ENCODE data around the gene LGR6.
"Not testable (repeated sequence)": the region's sequence is repeated elsewhere in the genome, so short reads cannot be mapped to it uniquely, and the experiment has no call there.

Gene LGR6

GRCh38 chr1:202329891-202330290, 136.3 kb downstream of the LGR6 start:
- no peak for DNase-seq (ENCODE audit: low read depth in 2 of 2)

GRCh38 chr1:202333861-202334260, 140.3 kb downstream of the LGR6 start:
- DNase-seq (ENCODE audit: low read depth in 2 of 2) = no peak

- no peak for DNase-seq (ENCODE audit: low read depth in 2 of 2)
These were observed 150.2 kb downstream of the LGR6 start for GRCh38 chr1:202343652-202344349.

- DNase-seq (ENCODE audit: low read depth in 2 of 2) = no peak
These were observed 154.5 kb downstream of the LGR6 start for GRCh38 chr1:202348005-202348508.

- peak; percentile 88 to 94 for DNase-seq (ENCODE audit: low read depth in 2 of 2)
These were observed 155.1 kb downstream of the LGR6 start, which contains the start of gene PPP1R12B for GRCh38 chr1:202348509-202349205. PPP1R12B (plus strand) TSS chr1:202348699; CDS start chr1:202348852, 153 bp downstream.

DNA sequence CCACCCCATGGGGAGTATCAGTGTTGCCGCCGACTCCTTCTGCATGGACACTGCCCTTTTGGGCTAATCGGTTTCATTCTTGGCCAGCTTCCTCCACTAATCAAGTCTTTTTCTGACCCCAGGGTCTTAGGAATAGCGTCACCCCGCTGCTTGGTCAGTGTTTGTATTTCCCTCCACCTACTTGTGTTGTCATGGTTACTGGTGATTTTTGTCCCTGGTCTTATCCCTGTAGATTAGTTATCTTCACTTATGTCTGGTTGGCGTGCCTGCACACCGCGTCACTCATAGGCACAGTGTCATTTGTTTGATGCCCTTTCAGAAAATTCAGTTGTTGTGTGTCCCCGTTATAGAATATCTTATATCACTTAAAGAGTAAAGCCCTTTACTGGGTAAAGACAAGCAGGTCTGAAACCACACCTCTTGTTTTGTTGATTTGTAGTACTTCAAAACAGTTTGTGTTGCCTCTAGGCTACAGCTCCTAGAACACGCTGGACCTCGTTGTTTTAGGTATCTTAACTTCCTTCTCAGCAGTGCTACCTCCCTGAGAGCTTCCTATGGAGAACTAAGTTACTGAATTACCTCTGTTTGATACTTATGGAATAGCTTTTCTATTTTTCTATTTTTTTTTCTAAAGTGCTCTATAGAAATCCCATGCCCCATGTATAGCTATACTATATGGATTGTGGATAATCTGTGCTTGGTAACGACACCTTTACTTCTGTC, 155.8 kb downstream of the LGR6 start:
- DNase-seq (ENCODE audit: low read depth in 2 of 2) = no peak

DNA sequence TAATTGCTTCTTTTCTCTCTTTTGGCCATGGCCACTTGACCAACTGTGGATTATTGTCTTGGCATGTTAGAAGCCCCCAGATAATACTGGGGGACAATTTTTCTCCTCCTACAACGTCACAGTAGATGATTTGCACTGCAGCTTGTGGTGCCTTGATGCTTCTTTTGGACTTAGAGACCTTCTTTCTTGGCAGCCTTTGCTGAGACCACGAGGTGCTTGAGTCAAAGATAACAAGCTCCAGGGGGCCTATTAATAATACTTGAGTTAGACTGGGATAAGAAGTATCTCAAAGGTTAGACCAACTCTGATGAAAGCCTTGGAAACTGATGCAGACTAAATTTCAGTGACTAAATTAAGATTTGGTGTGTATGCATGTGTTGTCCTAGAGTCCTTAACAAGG, 158.1 kb downstream of the LGR6 start:
- no peak for DNase-seq (ENCODE audit: low read depth in 2 of 2)

GRCh38 chr1:202352583-202353197, 159.1 kb downstream of the LGR6 start:
- DNase-seq (ENCODE audit: low read depth in 2 of 2) = not testable (repeated sequence)

- no peak for DNase-seq (ENCODE audit: low read depth in 2 of 2)
These were observed 162.4 kb downstream of the LGR6 start for GRCh38 chr1:202355944-202356553.

DNA sequence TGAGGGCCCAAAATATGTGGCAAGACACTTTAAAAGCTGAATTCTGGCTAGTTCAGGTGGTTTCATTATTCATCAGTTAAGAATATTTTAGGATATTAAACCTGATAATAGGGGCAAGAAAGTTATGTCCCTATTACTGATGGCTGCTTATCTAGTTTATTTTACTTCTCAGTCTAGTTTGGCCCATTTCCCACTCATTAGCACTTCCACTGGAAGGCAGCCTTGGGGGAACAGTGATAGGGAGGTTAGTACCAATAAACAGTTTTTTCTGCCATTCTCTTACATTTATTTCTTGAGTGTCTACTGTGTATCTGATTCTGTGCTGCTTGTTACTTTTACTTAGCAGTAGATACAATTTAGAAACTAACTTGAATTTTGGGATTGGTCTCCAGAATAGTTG, 163.9 kb downstream of the LGR6 start:
- no peak for DNase-seq (ENCODE audit: low read depth in 2 of 2)

DNA sequence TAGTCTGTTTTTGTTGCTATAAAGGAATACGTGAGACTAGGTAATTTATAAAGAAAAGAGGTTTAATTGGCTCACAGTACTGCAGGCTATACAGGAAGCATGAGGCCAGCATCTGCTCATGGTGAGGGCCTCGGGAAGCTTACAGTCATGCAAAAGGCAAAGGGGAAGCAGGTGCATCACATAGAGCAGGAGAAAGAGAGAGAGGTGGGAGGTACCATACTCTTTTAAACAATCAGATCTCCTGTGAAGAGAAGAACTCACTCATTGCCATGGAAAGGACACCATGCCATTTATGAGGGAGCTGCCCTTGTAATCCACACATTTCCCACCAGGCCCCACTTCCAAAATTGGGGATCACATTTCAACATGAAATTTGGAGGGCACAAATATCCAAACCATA, 167.6 kb downstream of the LGR6 start:
- no peak for DNase-seq (ENCODE audit: low read depth in 2 of 2)

DNA sequence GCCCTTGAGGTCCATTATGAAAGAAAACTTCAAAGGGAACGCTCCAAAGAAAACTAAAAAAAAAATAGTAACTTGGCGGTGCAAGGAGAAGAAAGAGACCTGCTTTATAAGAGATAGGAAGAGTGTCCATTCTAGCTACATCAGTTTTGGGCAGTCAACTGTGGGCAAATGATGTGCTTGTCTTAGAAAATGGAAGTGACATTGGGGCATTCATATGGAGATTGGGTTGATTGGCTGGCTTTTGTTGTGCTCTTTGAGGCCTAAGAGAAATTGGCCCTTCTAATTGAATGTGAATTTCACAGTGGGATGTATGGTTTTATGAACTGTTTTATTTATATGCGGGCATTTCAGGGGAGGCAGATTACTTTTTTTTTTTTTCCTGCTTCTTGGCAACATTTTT, 168.1 kb downstream of the LGR6 start:
- no peak for DNase-seq (ENCODE audit: low read depth in 2 of 2)

GRCh38 chr1:202362212-202362611, 168.6 kb downstream of the LGR6 start:
- no peak for DNase-seq (ENCODE audit: low read depth in 2 of 2)

DNA sequence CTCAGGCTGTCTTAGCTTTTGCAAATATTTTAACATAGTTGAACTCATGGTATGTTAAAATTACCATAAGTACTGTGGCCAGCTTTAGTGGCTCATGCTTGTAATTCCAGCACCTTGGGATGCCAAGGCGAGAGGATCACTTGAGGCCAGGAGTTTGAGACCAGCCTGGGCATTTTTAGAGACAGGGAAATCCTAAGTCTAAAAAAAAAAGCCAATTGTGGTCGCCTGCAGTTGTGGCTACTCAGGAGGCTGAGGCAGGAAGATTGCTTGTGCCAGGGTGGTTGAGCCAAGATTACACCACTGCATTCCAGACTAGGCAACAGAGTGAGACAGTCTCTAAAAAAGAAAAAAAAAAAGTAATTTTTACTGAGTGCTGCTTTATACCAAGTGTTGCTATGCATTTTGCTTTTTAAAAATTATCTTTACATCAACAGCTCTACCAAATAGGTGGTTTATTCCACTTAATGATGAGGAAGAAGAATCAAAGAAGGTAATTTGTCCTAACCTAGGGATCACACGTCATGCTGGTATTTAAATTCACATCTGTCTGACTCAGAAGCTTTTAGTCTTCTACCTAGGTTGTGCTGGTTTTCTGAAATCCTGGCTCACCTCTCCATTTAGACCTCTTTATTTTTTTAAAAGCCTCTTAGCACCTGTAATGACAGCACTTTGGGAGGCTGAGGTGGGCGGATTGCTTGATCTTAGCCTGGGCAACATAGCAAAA, 171.7 kb downstream of the LGR6 start:
- no peak for DNase-seq (ENCODE audit: low read depth in 2 of 2)

GRCh38 chr1:202367271-202367670, 173.7 kb downstream of the LGR6 start:
- no peak for DNase-seq (ENCODE audit: low read depth in 2 of 2)

Data from stimulated activated CD8-positive, alpha-beta memory T cell treated with anti-CD3 and anti-CD28 coated beads, Interleukin-15, amount 100 ng/mL, for 4 hours (primary cell).